Memory B cell (primary cell): ENCODE results near the gene TTYH3.

Experiments
- ATAC-seq: fragments of 150-1000 bp; cut with Tn5 transposase; 2 replicates; pipeline ENCODE4 v1.10.0; 2021; ENCODE audit warnings: low read depth, mild to moderate bottlenecking, moderate library complexity
- DNase-seq, 2 donors: peaks; one replicate each; pipeline ENCODE4 v3.0.0; 2022; ENCODE audit warnings: low spot score in 2 of 2
- H3K27ac Mint-ChIP-seq: one replicate; pipeline ENCODE4 v1.8.0; 2022; ENCODE audit warnings: mild to moderate bottlenecking, moderate library complexity, mixed read lengths
- H3K27me3 Mint-ChIP-seq: one replicate; pipeline ENCODE4 v1.8.0; 2022; ENCODE audit warnings: mixed read lengths
- H3K36me3 Mint-ChIP-seq: one replicate; pipeline ENCODE4 v1.8.0; 2022; ENCODE audit warnings: mild to moderate bottlenecking, mixed read lengths
- H3K4me1 Mint-ChIP-seq: one replicate; pipeline ENCODE4 v1.8.0; 2022; ENCODE audit warnings: mixed read lengths
- H3K4me3 Mint-ChIP-seq: one replicate; pipeline ENCODE4 v1.8.0; 2022; ENCODE audit warnings: mild to moderate bottlenecking, moderate library complexity, mixed read lengths
- H3K9me3 Mint-ChIP-seq: one replicate; pipeline ENCODE4 v1.8.0; 2022; ENCODE audit warnings: mixed read lengths

Gene TTYH3

DNA sequence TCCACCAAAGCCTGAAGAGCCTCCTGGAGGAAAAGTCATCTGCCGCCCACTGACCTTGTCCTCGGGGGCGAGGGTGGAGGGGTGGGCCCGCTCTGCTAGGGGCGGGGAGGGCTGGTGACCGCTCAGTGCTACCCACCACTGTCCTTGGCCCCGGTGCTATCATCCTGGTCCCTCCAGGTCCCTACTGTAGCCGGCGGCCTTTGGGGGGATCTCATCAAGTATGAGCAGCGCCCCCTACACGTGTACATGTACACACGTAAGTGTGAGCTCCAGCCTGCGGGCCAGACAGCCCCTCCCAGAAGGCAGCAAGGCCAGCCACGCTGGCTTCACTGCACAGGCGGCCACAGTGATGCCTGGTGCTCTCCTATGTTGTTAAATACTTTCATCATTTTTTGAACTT lies 19.6 kb downstream of the TTYH3 start:
- Mint-ChIP-seq H3K4me1 (peaks cover 3% of the 10 kb centered on the region), H3K27me3 (no peaks in the 10 kb centered on the region), H3K4me3 (no peak overlapping the region), H3K9me3 (no peaks in the 10 kb centered on the region), H3K36me3 (peaks cover 4% of the 10 kb centered on the region), H3K27ac (no peak overlapping the region)
- DNase-seq (no peak), ATAC-seq (peak; percentile 74)

DNA sequence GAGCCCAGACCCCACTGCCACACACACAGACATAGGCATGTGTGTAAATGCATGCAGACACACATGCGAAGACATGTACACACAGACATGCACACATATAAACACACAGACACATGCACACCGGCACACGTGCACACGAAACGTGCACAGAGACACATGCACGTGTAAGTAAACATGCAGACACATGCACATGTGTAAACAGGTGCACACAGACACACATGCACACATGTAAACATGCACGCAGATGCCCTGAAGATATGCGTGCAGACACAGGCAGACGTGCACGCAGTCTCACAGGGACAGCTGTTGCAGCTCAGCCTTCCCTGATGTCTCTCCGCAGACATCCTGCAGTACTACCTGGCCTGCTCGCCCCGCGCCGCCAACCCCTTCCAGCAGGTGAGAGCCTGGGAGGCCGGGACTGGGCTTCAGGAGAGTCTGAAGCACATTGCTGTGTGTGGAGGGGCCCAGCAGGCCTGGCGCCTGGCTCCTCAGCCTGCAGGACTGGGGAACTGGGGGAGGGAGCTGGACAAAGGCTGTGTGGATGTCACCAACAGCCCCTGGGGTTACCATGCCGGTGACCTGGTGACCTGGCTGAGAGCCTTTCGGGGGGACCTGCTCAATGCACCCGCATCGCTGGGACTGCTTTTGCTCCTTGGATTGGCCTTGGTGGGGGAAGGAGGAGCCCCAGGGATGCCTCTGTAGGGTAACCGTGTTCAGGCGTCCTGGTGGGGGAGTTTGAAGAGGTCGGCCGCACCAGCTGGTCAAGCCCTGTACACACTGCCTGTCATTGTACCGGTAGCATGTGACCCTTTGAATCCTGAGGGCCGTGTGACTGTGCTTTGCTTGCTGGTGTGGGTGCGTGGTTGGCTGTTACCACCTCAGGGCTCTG lies 20.3 kb downstream of the TTYH3 start:
- no peak for ATAC-seq
- Mint-ChIP-seq H3K36me3 (peaks cover 6% of the 10 kb centered on the region), H3K4me1 (peaks cover 4% of the 10 kb centered on the region), H3K4me3 (no peak overlapping the region), H3K27ac (no peak overlapping the region), H3K9me3 (no peaks in the 10 kb centered on the region), H3K27me3 (no peaks in the 10 kb centered on the region)
- DNase-seq: no peak

DNA sequence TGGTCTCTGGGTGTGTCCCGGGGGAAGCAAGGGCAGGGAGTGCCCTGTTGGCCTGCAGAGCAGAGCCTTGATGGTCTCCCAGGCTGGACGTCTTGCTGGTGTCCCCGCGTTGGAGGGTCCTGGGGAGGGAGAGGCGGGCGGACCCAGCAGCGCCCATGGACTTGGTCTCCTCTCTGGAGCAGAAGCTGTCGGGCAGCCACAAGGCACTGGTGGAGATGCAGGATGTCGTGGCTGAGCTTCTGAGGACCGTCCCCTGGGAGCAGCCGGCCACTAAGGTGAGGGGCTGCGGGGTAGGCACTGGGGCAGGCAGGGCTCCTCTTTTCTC lies 20.9 kb downstream of the TTYH3 start:
- Mint-ChIP-seq H3K4me1 (peaks cover 7% of the 10 kb centered on the region), H3K36me3 (peaks cover 9% of the 10 kb centered on the region), H3K27me3 (no peaks in the 10 kb centered on the region), H3K4me3 (no peak overlapping the region), H3K9me3 (no peaks in the 10 kb centered on the region), H3K27ac (no peak overlapping the region)
- ATAC-seq: no peak
- no peak for DNase-seq

DNA sequence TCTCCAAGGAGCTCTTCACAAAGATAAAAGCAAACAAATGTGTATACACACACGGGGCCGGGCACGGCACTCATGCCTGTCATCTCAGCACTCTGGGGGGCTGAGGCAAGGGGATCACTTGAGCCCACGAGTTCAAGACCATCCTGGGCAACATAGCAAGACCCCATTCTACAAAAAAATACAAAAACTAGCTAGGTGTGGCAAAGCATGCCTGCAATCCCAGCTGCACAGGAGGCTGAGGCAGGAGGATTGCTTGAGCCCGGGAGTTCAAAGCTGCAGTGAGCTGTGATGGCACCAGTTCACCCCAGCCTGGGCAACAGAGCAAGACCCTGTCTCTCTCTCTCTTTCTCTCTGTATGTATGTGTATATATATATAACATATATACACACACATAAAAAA lies 22.3 kb downstream of the TTYH3 start:
- Mint-ChIP-seq H3K4me1 (peaks cover 4% of the 10 kb centered on the region), H3K4me3 (no peak overlapping the region)
- no peak for DNase-seq

DNA sequence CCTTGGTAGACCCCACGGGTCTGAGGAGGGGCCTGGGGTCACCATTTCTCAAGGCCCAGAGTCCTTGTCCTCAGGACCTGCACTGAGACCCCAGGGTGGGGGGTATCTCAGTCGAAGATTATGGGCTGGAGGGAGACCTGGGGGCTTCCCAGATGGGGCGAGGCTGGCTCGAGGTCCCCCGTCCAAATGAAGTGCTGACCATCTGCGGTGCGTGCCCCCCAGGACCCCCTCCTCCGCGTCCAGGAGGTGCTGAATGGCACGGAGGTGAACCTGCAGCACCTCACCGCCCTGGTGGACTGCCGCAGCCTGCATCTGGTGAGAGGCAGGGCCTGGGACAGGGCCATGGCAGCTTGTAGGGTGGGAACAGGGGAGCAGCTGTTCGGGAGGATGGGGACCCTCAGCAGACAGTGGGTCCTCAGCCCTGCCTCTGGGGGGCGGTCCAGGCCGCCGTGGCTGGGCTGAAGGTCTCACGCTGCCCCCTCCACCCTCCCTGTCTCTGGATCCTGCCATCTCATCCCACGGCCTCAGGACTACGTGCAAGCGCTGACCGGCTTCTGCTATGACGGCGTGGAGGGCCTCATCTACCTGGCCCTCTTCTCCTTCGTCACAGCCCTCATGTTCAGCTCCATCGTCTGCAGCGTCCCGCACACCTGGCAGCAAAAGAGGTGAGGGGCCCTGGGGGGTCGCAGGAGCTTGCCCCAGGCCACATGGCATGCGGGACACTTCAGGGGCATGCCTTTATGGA lies 24.3 kb downstream of the TTYH3 start:
- ATAC-seq (no peak), DNase-seq (no peak)
- H3K4me3 Mint-ChIP-seq: no peak overlapping the region
- peaks cover 4% of the 10 kb centered on the region for H3K4me1 Mint-ChIP-seq
- no peaks in the 10 kb centered on the region for H3K9me3 Mint-ChIP-seq
- H3K36me3 Mint-ChIP-seq: peaks cover 5% of the 10 kb centered on the region
- H3K27me3 Mint-ChIP-seq: no peaks in the 10 kb centered on the region
- H3K27ac Mint-ChIP-seq: no peak overlapping the region

More for the DNA sequence above, 22.3 kb downstream of the TTYH3 start:
- Mint-ChIP-seq H3K27me3 (no peaks in the 10 kb centered on the region), H3K27ac (no peak overlapping the region), H3K9me3 (no peaks in the 10 kb centered on the region), H3K36me3 (peaks cover 5% of the 10 kb centered on the region)
- no peak for ATAC-seq

DNA sequence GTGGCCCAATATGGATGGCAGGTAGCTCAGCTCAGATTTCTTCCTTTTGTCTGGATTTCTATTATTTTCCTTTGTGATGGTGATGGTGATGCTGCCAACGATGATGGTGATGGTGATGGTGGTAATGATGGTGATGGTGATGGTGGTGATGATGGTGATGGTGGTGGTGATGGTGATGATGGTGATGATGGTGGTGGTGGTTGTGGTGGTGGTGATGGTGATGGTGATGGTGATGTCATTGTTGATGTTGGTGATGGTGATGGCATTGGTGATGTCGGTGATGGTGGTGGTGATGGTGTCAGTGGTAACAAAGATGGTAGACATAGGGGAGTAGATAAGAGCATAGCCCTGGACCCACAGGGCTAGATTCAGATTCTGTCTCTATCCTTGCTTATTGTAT lies 25.4 kb downstream of the TTYH3 start:
- no peak for DNase-seq
- H3K4me1 Mint-ChIP-seq: peaks cover 7% of the 10 kb centered on the region
- no peak for ATAC-seq
- H3K9me3 Mint-ChIP-seq: no peaks in the 10 kb centered on the region
- no peak overlapping the region for H3K4me3 Mint-ChIP-seq
- H3K27ac Mint-ChIP-seq: peak overlapping the region; percentile 14
- H3K27me3 Mint-ChIP-seq: no peaks in the 10 kb centered on the region
- peaks cover 8% of the 10 kb centered on the region for H3K36me3 Mint-ChIP-seq

DNA sequence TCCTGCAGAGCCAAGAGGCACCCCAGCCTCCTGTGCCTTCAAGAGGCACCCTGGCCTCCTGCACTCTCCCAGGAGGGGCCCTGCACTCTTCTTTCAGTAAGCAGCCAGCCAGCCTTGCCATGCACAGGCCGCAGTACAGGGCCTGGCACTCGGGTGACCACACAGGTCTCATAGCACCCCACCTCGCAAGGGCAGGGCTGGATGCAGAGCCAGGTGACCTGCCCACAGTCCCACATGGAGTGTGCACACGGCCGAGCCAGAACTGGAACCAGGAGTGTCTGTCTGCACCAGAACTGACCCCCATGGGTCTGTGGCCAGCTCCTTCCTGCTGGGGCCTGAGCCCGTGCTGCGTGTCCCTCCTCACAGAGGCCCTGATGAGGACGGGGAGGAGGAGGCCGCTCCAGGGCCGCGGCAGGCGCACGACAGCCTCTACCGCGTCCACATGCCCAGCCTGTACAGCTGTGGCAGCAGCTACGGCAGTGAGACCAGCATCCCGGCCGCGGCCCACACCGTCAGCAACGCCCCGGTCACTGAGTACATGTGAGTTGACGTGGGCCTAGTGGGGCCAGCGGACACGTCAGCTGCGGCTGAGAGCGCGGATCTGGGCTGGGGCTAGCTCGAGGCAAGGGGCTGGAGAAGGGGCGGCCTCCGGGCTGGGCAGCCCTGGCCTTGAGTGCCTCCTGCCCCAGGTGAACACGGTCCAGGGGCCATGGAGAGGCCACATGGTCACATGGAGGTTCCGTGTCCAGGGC lies 26.3 kb downstream of the TTYH3 start:
- H3K9me3 Mint-ChIP-seq: no peaks in the 10 kb centered on the region
- DNase-seq: no peak
- H3K36me3 Mint-ChIP-seq: peaks cover 12% of the 10 kb centered on the region
- no peaks in the 10 kb centered on the region for H3K27me3 Mint-ChIP-seq
- ATAC-seq: no peak
- H3K4me1 Mint-ChIP-seq: peaks cover 7% of the 10 kb centered on the region
- no peak overlapping the region for H3K27ac Mint-ChIP-seq
- no peak overlapping the region for H3K4me3 Mint-ChIP-seq

DNA sequence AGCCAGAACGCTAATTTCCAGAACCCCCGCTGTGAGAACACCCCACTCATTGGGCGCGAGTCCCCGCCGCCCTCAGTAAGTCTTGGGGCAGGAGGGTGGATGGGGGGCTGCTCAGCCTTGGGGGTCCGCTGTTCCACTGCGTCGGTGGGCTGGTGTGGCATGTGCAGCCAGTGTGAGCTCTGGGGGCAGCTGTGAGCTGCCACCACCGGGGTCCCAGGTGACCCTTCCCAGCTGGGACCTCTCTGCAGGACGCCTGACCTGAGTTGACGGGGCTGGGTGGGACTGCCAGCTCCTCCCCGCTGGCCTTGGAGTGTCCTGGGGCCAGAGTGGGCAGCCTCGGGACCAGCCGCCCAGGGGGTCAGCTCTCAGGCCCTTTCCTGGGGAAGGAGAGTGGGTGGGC lies 27.2 kb downstream of the TTYH3 start:
- Mint-ChIP-seq H3K27ac (no peak overlapping the region), H3K27me3 (no peaks in the 10 kb centered on the region), H3K4me3 (no peak overlapping the region), H3K4me1 (peaks cover 7% of the 10 kb centered on the region), H3K9me3 (no peaks in the 10 kb centered on the region), H3K36me3 (peaks cover 12% of the 10 kb centered on the region)
- ATAC-seq: no peak
- no peak for DNase-seq

DNA sequence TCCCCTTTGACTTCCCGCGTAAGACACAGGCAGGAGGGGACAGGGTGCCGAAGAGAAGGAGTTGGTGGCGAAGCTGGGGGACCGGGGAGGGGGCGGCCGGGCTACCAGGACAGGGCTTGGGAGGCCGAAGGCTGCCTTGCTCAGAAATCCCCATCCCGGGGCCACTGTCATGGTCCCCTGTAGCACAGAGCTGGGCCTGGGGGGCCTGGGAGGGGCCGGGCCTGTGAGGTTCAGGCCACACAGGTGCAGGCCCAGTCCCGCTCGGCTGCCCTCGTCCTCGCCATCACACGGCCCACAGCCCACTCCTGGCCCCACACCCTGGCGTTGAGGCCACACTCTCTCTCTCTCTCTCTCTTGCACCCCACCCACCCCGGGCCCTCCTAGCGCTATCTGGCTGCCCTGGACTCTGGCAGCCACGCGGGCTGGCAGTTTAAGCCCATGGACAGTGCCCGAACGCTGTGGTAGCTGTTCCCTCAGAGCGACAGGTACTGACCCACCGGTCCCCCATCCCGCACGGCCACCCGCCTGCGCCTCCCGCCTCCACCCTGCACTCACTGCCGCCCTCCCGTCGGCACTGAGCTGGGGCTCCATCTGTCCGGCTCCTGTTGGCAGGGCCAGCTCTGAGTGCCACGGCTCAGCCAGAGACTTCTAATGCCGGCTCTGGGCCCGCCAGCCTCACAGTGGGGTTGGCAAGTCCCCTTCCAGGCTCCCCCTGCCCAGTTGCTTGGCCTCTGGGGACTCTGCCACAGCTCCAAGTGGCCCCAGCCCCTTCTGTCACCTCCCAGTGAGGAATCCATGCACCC lies 28.0 kb downstream of the TTYH3 start:
- peaks cover 12% of the 10 kb centered on the region for H3K36me3 Mint-ChIP-seq
- ATAC-seq (no peak), DNase-seq (no peak)
- no peak overlapping the region for H3K27ac Mint-ChIP-seq
- H3K9me3 Mint-ChIP-seq: no peaks in the 10 kb centered on the region
- no peaks in the 10 kb centered on the region for H3K27me3 Mint-ChIP-seq
- peaks cover 7% of the 10 kb centered on the region for H3K4me1 Mint-ChIP-seq
- H3K4me3 Mint-ChIP-seq: no peak overlapping the region

DNA sequence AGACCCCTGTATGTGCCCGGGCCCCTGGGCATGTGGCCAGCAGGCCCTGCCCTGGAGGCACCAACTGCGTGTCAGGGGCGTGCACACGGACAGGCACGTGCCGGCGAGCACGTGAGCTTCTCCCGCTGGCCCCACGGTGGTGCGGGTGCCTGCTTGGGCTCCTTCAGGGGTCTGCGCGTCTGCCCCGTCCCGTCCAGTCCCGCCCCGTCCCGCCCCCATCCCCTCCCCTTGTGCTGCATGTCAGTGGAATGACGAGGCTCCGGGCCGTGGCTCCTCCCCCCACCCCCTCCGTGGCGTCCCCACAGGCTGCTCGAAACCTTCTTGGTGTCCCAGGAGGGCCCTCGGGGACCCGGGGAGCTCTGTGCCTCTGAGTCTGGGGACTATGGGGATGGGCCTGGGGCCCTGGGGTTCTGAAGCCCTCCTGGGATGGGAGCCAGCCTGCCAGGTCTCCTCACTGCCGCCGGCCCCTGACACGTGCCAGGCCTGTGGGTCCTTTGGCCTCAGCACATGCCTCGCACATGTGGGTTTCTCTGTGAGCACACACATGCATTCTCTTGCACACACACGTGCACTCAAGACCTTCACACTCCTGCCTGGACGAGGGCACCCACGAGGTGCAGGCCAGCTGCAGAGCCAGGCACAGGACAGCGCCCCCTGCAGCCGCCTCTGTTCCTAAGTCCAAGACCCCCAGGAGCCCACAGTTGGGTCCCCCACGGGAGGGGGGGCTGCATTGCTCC lies 28.7 kb downstream of the TTYH3 start:
- no peak overlapping the region for H3K4me3 Mint-ChIP-seq
- H3K27ac Mint-ChIP-seq: no peak overlapping the region
- DNase-seq: no peak
- H3K9me3 Mint-ChIP-seq: no peaks in the 10 kb centered on the region
- H3K27me3 Mint-ChIP-seq: no peaks in the 10 kb centered on the region
- peaks cover 7% of the 10 kb centered on the region for H3K4me1 Mint-ChIP-seq
- no peak for ATAC-seq
- H3K36me3 Mint-ChIP-seq: peaks cover 12% of the 10 kb centered on the region

DNA sequence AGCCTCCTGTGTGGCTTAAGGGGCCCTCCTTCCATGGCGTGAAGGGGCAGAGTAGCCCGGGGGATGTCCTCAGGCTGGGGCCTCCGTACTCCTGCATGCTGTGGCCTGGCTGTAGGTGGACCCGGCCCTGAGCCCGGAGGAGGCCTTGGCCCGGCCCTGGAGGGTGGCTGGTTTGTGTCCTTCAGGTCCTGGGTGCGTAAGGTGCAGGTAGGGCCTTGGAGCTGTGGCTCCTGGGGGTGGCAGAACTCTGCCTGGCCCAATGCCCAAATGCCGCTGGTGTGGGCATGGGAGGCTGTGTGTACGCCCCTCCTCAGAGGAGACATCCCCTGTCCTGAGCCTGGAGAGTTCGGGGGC lies 29.3 kb downstream of the TTYH3 start:
- H3K9me3 Mint-ChIP-seq: no peaks in the 10 kb centered on the region
- peaks cover 7% of the 10 kb centered on the region for H3K4me1 Mint-ChIP-seq
- no peaks in the 10 kb centered on the region for H3K27me3 Mint-ChIP-seq
- H3K36me3 Mint-ChIP-seq: peaks cover 12% of the 10 kb centered on the region
- no peak overlapping the region for H3K27ac Mint-ChIP-seq
- DNase-seq (no peak), ATAC-seq (no peak)
- H3K4me3 Mint-ChIP-seq: no peak overlapping the region

DNA sequence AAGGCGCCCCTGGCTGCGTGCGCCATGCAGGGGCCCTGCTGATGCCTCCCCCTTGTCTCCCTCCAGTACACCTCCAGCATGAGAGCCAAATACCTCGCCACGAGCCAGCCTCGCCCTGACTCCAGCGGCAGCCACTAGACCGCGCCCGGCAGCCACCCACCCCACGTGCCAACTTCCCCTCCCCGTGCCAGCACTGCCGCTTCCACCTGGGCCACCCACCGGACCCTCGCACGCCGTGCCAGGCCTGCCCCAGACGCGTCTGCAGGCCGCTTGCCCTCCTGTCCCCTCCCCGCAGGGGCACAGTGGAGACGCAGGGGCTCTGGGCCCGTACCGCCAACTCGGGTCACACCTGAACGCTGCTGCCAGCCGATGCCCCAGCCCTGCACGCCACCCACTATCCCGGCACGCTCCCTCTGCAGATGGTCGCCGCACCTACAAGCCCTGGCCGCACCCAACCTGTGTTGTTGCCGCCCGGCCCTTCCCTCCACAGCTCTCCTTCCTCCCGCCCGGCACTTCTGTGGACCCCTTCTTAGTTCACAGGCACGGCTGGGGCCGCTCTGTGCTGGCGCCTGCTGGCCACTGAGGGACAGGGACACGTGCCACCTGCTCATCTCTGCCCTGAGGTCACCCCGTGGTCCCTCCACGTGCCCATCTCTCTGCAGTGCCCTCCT lies 30.0 kb downstream of the TTYH3 start:
- H3K36me3 Mint-ChIP-seq: peaks cover 12% of the 10 kb centered on the region
- DNase-seq: no peak
- ATAC-seq: no peak
- H3K27ac Mint-ChIP-seq: no peak overlapping the region
- peaks cover 7% of the 10 kb centered on the region for H3K4me1 Mint-ChIP-seq
- no peaks in the 10 kb centered on the region for H3K27me3 Mint-ChIP-seq
- no peaks in the 10 kb centered on the region for H3K9me3 Mint-ChIP-seq
- H3K4me3 Mint-ChIP-seq: no peak overlapping the region
